Liver (tissue), 9 donors: ENCODE measurements around the gene CACNA1C. TPM values are rescaled to one million over a fixed set of nuclear protein-coding genes. Genes with fewer than 3 reads are reported as not detected.

Experiments
- DNase-seq: peaks from one replicate; pipeline ENCODE4 v3.0.0-alpha.2; 2017; ENCODE audit warnings: low spot score
- H3K27ac ChIP-seq, 2 donors: one replicate each; pipeline ENCODE4 v1.7.0; 2013; ENCODE audit warnings: inconsistent platforms in 2 of 2, low read length in 2 of 2, control low read depth in 1 of 2, low read depth in 1 of 2, mild to moderate bottlenecking in 1 of 2
- H3K27me3 ChIP-seq, 4 donors: one replicate each; pipeline versions ENCODE4 v1.6.1 to v1.7.0; 2013; ENCODE audit warnings: low read length in 3 of 4, inconsistent platforms in 1 of 4, mild to moderate bottlenecking in 1 of 4, moderate library complexity in 1 of 4; ENCODE audit not compliant: control insufficient read depth in 4 of 4, insufficient read depth in 4 of 4
- H3K36me3 ChIP-seq, 4 donors: one replicate each; pipeline versions ENCODE4 v1.6.1 to v1.7.0; 2013; ENCODE audit warnings: low read length in 3 of 4, mild to moderate bottlenecking in 3 of 4, low read depth in 1 of 4, moderate library complexity in 1 of 4; ENCODE audit not compliant: control insufficient read depth in 4 of 4, insufficient read depth in 3 of 4
- H3K4me1 ChIP-seq, 4 donors: one replicate each; pipeline versions ENCODE4 v1.6.1 to v1.7.0; 2013; ENCODE audit warnings: low read length in 3 of 4, mild to moderate bottlenecking in 3 of 4, moderate library complexity in 1 of 4; ENCODE audit not compliant: control insufficient read depth in 4 of 4, insufficient read depth in 4 of 4
- H3K4me3 ChIP-seq, 3 donors: one replicate each; pipeline versions ENCODE4 v1.6.1 to v1.7.0; 2013; ENCODE audit warnings: low read length in 3 of 3, control low read depth in 1 of 3, low read depth in 1 of 3, mild to moderate bottlenecking in 1 of 3
- H3K9ac ChIP-seq, 2 donors: one replicate each; pipeline ENCODE4 v1.7.0; 2013; ENCODE audit warnings: low read length in 2 of 2, mild to moderate bottlenecking in 2 of 2, moderate library complexity in 2 of 2, control low read depth in 1 of 2, low read depth in 1 of 2
- H3K9me3 ChIP-seq, 4 donors: one replicate each; pipeline versions ENCODE4 v1.6.1 to v1.7.0; 2013; ENCODE audit warnings: low read length in 3 of 4; ENCODE audit not compliant: control insufficient read depth in 4 of 4
- CTCF ChIP-seq: fragments of 150-350 bp; IDR thresholded peaks from 2 replicates; pipeline ENCODE4 v1.5.1; 2017; ENCODE audit warnings: improper control_type of control experiment, low read depth, low read length; ENCODE audit not compliant: missing input control
- EGR1 ChIP-seq, 2 donors: IDR thresholded peaks; 2 replicates each; pipeline ENCODE4 v1.6.1; 2016 to 2018; ENCODE audit warnings: antibody characterized with exemption in 2 of 2, low read depth in 2 of 2
- FOXA1 ChIP-seq: IDR thresholded peaks from 2 replicates; pipeline ENCODE4 v1.6.1; 2016; ENCODE audit warnings: antibody characterized with exemption
- FOXA2 ChIP-seq: IDR thresholded peaks from 2 replicates; pipeline ENCODE4 v1.6.1; 2016; ENCODE audit warnings: antibody characterized with exemption
- GABPA ChIP-seq, 2 donors: IDR thresholded peaks in 1 of 2; conservative IDR thresholded peaks in 1 of 2; 2 replicates each; pipeline ENCODE4 v1.6.1; 2016; ENCODE audit warnings: antibody characterized with exemption in 2 of 2, mild to moderate bottlenecking in 1 of 2, moderate library complexity in 1 of 2
- HNF4A ChIP-seq, 2 donors: conservative IDR thresholded peaks; 2 replicates each; pipeline ENCODE4 v1.6.1; 2016; ENCODE audit warnings: antibody characterized with exemption in 2 of 2, mild to moderate bottlenecking in 2 of 2
- HNF4G ChIP-seq: IDR thresholded peaks from 2 replicates; pipeline ENCODE4 v1.6.1; 2016; ENCODE audit warnings: antibody characterized with exemption
- JUND ChIP-seq, 2 donors: IDR thresholded peaks; 2 replicates each; pipeline ENCODE4 v1.6.1; 2016; ENCODE audit warnings: antibody characterized with exemption in 2 of 2
- MAX ChIP-seq: IDR thresholded peaks from 2 replicates; pipeline ENCODE4 v1.6.1; 2016; ENCODE audit warnings: antibody characterized with exemption
- NR2F2 ChIP-seq: IDR thresholded peaks from 2 replicates; pipeline ENCODE4 v1.6.1; 2016; ENCODE audit warnings: antibody characterized with exemption
- RAD21 ChIP-seq, 2 donors: IDR thresholded peaks; 2 replicates each; pipeline ENCODE4 v1.6.1; 2016; ENCODE audit warnings: antibody characterized with exemption in 2 of 2, mild to moderate bottlenecking in 2 of 2
- RXRA ChIP-seq, 2 donors: IDR thresholded peaks; 2 replicates each; pipeline ENCODE4 v1.6.1; 2017 to 2018; ENCODE audit warnings: antibody characterized with exemption in 2 of 2, mild to moderate bottlenecking in 1 of 2
- SP1 ChIP-seq: IDR thresholded peaks from 2 replicates; pipeline ENCODE4 v1.6.1; 2018; ENCODE audit warnings: antibody characterized with exemption, mild to moderate bottlenecking
- TAF1 ChIP-seq: conservative IDR thresholded peaks from 2 replicates; pipeline ENCODE4 v1.6.1; 2016; ENCODE audit warnings: antibody characterized with exemption, mild to moderate bottlenecking
- YY1 ChIP-seq: IDR thresholded peaks from 2 replicates; pipeline ENCODE4 v1.6.1; 2016; ENCODE audit warnings: antibody characterized with exemption, mild to moderate bottlenecking
- ZBTB33 ChIP-seq: IDR thresholded peaks from 2 replicates; pipeline ENCODE4 v1.6.1; 2016; ENCODE audit warnings: antibody characterized with exemption
- whole genome bisulfite sequencing: extraction: QIAGEN DNeasy Blood & Tissue Kit; methylation state at CpG from one replicate; pipeline ENCODE4 v1.1.7; 2013; 5-methylcytosine and 5-hydroxymethylcytosine counted together
- polyA plus RNA-seq, 2 donors: library from polyadenylated mRNA; stranded (reverse) in 1 of 2; unstranded in 1 of 2; fragments of 200-250 nt in 1 of 2; fragments of >200 nt in 1 of 2; fragmentation: Nextera tagmentation in 1 of 2; extraction: Ambion mirVana in 1 of 2; gene quantifications; one replicate each; pipeline versions ENCODE4 v1.2.1 to v1.2.3, GENCODE V29; 2013 to 2015
- total RNA-seq, 2 donors: library from RNA; depleted of rRNA; stranded (reverse); fragments of >200 nt; gene quantifications; one replicate each; pipeline ENCODE4 v1.2.3, GENCODE V29; 2014
- TF ChIP-seq, protein P1 (sequence below): IDR thresholded peaks from 2 replicates; pipeline ENCODE4 v1.6.1; 2016; ENCODE audit warnings: antibody characterized with exemption
- TF ChIP-seq, protein P2 (sequence below): IDR thresholded peaks from 2 replicates; pipeline ENCODE4 v1.6.1; 2016; ENCODE audit warnings: antibody characterized with exemption, mild to moderate bottlenecking
- donor health status: healthy.
- donor health status: healthy.
- donor health status: healthy.
- donor health status: healthy.
- donor health status: healthy.

CACNA1C gene
- total and polyA plus RNA-seq, 4 donors: 0.23 to 1.9 (median 0.41) TPM

GRCh38 chr12:2593045-2593444 lies 540.3 kb downstream of the CACNA1C start:
- no peak for DNase-seq
- Histone ChIP-seq H3K36me3 (no peaks in the 10 kb centered on the region), H3K9ac (no peak overlapping the region), H3K27ac (no peak overlapping the region), H3K27me3 (peaks cover 0 to 5% (median 0%) of the 10 kb centered on the region in 4 donors), H3K4me1 (no peaks in the 10 kb centered on the region), H3K9me3 (peaks cover 0 to 17% (median 3%) of the 10 kb centered on the region in 4 donors), H3K4me3 (no peak overlapping the region)
- WGBS: 96% methylated on average over 5 of the region's 5 CpGs
- no peak for TF ChIP-seq CTCF
- TF ChIP-seq, protein P1, sequence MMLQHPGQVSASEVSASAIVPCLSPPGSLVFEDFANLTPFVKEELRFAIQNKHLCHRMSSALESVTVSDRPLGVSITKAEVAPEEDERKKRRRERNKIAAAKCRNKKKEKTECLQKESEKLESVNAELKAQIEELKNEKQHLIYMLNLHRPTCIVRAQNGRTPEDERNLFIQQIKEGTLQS: no peak
- no peak for TF ChIP-seq HNF4G
- TF ChIP-seq RXRA (IDR thresholded peaks at IDR 0.05): no peak
- TF ChIP-seq JUND (IDR thresholded peaks at IDR 0.05): no peak
- no peak for TF ChIP-seq HNF4A (conservative IDR thresholded peaks at IDR 0.05)
- TF ChIP-seq, protein P2, sequence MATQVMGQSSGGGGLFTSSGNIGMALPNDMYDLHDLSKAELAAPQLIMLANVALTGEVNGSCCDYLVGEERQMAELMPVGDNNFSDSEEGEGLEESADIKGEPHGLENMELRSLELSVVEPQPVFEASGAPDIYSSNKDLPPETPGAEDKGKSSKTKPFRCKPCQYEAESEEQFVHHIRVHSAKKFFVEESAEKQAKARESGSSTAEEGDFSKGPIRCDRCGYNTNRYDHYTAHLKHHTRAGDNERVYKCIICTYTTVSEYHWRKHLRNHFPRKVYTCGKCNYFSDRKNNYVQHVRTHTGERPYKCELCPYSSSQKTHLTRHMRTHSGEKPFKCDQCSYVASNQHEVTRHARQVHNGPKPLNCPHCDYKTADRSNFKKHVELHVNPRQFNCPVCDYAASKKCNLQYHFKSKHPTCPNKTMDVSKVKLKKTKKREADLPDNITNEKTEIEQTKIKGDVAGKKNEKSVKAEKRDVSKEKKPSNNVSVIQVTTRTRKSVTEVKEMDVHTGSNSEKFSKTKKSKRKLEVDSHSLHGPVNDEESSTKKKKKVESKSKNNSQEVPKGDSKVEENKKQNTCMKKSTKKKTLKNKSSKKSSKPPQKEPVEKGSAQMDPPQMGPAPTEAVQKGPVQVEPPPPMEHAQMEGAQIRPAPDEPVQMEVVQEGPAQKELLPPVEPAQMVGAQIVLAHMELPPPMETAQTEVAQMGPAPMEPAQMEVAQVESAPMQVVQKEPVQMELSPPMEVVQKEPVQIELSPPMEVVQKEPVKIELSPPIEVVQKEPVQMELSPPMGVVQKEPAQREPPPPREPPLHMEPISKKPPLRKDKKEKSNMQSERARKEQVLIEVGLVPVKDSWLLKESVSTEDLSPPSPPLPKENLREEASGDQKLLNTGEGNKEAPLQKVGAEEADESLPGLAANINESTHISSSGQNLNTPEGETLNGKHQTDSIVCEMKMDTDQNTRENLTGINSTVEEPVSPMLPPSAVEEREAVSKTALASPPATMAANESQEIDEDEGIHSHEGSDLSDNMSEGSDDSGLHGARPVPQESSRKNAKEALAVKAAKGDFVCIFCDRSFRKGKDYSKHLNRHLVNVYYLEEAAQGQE: no peak
- TF ChIP-seq FOXA2: no peak
- TF ChIP-seq RAD21 (IDR thresholded peaks at IDR 0.05): no peak
- TF ChIP-seq MAX: no peak
- TF ChIP-seq NR2F2: no peak
- no peak for TF ChIP-seq EGR1 (IDR thresholded peaks at IDR 0.05; ENCODE audit: low read depth in 2 of 2)
- TF ChIP-seq GABPA (IDR thresholded peaks at IDR 0.05 in 1 of 2, conservative IDR thresholded peaks at IDR 0.05 in 1 of 2): no peak
- TF ChIP-seq SP1: no peak
- no peak for TF ChIP-seq YY1
- TF ChIP-seq ZBTB33: no peak
- TF ChIP-seq FOXA1: no peak
- TF ChIP-seq TAF1: no peak
